ENCODE measurements around the gene STAT6. TPM values are rescaled to one million over a fixed set of nuclear protein-coding genes. Genes with fewer than 3 reads are reported as not detected.

STAT6 gene
- total and polyA plus RNA-seq, 2 donors (not counting 1 experiment from before 2014, with no cell fraction given): 544 to 736 TPM

- Mint-ChIP-seq H3K9me3 (ENCODE audit: insufficient read depth) (no peaks in the 10 kb centered on the region), H3K4me3 (no peak overlapping the region), H3K27me3 (no peaks in the 10 kb centered on the region), H3K4me1 (no peaks in the 10 kb centered on the region), H3K27ac (no peak overlapping the region)
- no peaks in the 10 kb centered on the region for H3K79me2 ChIP-seq (ENCODE audit: control insufficient read depth, insufficient read depth, low read length)
- no peak overlapping the region for H3K27ac ChIP-seq (ENCODE audit: low read length in 2 of 2)
- H4K20me1 ChIP-seq (ENCODE audit: control insufficient read depth, insufficient read depth, low read length, poor library complexity, severe bottlenecking): no peaks in the 10 kb centered on the region
- no peaks in the 10 kb centered on the region for H3K9me3 ChIP-seq (ENCODE audit: control extremely low read depth in 1 of 3, control insufficient read depth in 2 of 3, insufficient read depth in 1 of 3, low read length in 2 of 3)
- TF ChIP-seq CTCF (IDR thresholded peaks at IDR 0.05) (no peak), EZH2 (IDR thresholded peaks at IDR 0.05; ENCODE audit: borderline replicate concordance, insufficient read depth, low read depth, low read length, poor library complexity, severe bottlenecking) (no peak)
- H2AFZ ChIP-seq (ENCODE audit: insufficient read depth, low read depth, low read length, poor library complexity, severe bottlenecking): no peak overlapping the region
- DNase-seq: no peak
- no peak overlapping the region for H3K4me2 ChIP-seq (replicated peaks; ENCODE audit: low read depth, low read length, poor library complexity, severe bottlenecking)
- WGBS (ENCODE audit: insufficient coverage): 88% methylated on average over 6 of the region's 13 CpGs
- ChIA-PET POLR2A (no interaction called here), CTCF (no interaction called here)
- no peaks in the 10 kb centered on the region for H3K36me3 ChIP-seq (replicated peaks in 1 of 2; ENCODE audit: control extremely low read depth in 1 of 2, control insufficient read depth in 1 of 2, extremely low read depth in 1 of 2, insufficient read depth in 2 of 2, low read length in 1 of 2)
- H3K27me3 ChIP-seq (replicated peaks in 1 of 4; ENCODE audit: control extremely low read depth in 1 of 4, control insufficient read depth in 3 of 4, insufficient read depth in 4 of 4, low read length in 3 of 4): no peaks in the 10 kb centered on the region
- no peak overlapping the region for H3K9ac ChIP-seq (ENCODE audit: low read length)
- intact Hi-C loops (cut with micrococcal nuclease): no loop called here
- ATAC-seq (ENCODE audit: low read depth): no peak
- no peak overlapping the region for H3K4me3 ChIP-seq (ENCODE audit: control extremely low read depth in 1 of 5, extremely low read depth in 1 of 5, insufficient read depth in 1 of 5, low read depth in 2 of 5, low read length in 4 of 5)
- no peaks in the 10 kb centered on the region for H3K4me1 ChIP-seq (ENCODE audit: control insufficient read depth in 2 of 2, insufficient read depth in 2 of 2, low read length in 2 of 2)
Observed at GRCh38 chr12:57138526-57139272, 27.5 kb upstream of the STAT6 start.

- Histone ChIP-seq H4K20me1 (ENCODE audit: control insufficient read depth, insufficient read depth, low read length, poor library complexity, severe bottlenecking) (no peaks in the 10 kb centered on the region), H3K79me2 (ENCODE audit: control insufficient read depth, insufficient read depth, low read length) (no peaks in the 10 kb centered on the region), H3K9ac (ENCODE audit: low read length) (no peak overlapping the region), H3K36me3 (replicated peaks in 1 of 2; ENCODE audit: control extremely low read depth in 1 of 2, control insufficient read depth in 1 of 2, extremely low read depth in 1 of 2, insufficient read depth in 2 of 2, low read length in 1 of 2) (no peaks in the 10 kb centered on the region), H2AFZ (ENCODE audit: insufficient read depth, low read depth, low read length, poor library complexity, severe bottlenecking) (no peak overlapping the region), H3K27ac (ENCODE audit: low read length in 2 of 2) (no peak overlapping the region), H3K9me3 (ENCODE audit: control extremely low read depth in 1 of 3, control insufficient read depth in 2 of 3, insufficient read depth in 1 of 3, low read length in 2 of 3) (no peaks in the 10 kb centered on the region), H3K4me2 (replicated peaks; ENCODE audit: low read depth, low read length, poor library complexity, severe bottlenecking) (no peak overlapping the region), H3K4me3 (ENCODE audit: control extremely low read depth in 1 of 5, extremely low read depth in 1 of 5, insufficient read depth in 1 of 5, low read depth in 2 of 5, low read length in 4 of 5) (no peak overlapping the region), H3K27me3 (replicated peaks in 1 of 4; ENCODE audit: control extremely low read depth in 1 of 4, control insufficient read depth in 3 of 4, insufficient read depth in 4 of 4, low read length in 3 of 4) (no peaks in the 10 kb centered on the region), H3K4me1 (ENCODE audit: control insufficient read depth in 2 of 2, insufficient read depth in 2 of 2, low read length in 2 of 2) (no peaks in the 10 kb centered on the region)
- Mint-ChIP-seq H3K27ac (no peak overlapping the region), H3K4me1 (peaks cover 5% of the 10 kb centered on the region), H3K4me3 (no peak overlapping the region), H3K9me3 (ENCODE audit: insufficient read depth) (no peaks in the 10 kb centered on the region), H3K27me3 (peaks cover 8% of the 10 kb centered on the region)
- no peak for TF ChIP-seq CTCF (IDR thresholded peaks at IDR 0.05)
- TF ChIP-seq EZH2 (IDR thresholded peaks at IDR 0.05; ENCODE audit: borderline replicate concordance, insufficient read depth, low read depth, low read length, poor library complexity, severe bottlenecking): no peak
- intact Hi-C loops (cut with micrococcal nuclease): no loop called here
- CTCF ChIA-PET: interaction anchor here (0.6 to 1.9 kb wide), 3 partner anchors 11 to 14 kb away, joined by 3 to 6 read pairs (median 3); no protein-coding TSS in a partner anchor
- WGBS (ENCODE audit: insufficient coverage): 86% methylated on average over 14 of the region's 18 CpGs
- DNase-seq (no peak), ATAC-seq (ENCODE audit: low read depth) (no peak)
- POLR2A ChIA-PET: interaction anchor here (0.7 kb wide), 1 partner anchor 87 kb away, joined by 3 read pairs; no protein-coding TSS in a partner anchor
Observed at GRCh38 chr12:57135527-57136326, 24.6 kb upstream of the STAT6 start.

Data from B cell (primary cell).